Measurements from ENCODE around the gene MEIS1. TPM values are rescaled to one million over a fixed set of nuclear protein-coding genes. Genes with fewer than 3 reads are reported as not detected.

The MEIS1 gene
- total and polyA plus RNA-seq, 2 of the 8 experiments (the other 6 are each of a cell fraction or from before 2014, with no cell fraction given), result 0.17 to 1.2 TPM

GRCh38 chr2:66576561-66577320 lies 141.8 kb downstream of the MEIS1 start:
- CTCF ChIA-PET (ENCODE audit: partially characterized antibody), result interaction anchor here (0.5 to 14.4 kb wide), 9 partner anchors 11 to 1069 kb away, joined by 3 to 161 read pairs (median 3); partner anchors contain the start of gene MEIS1
- peaks cover 6 to 37% (median 13%) of the 10 kb centered on the region in 4 experiments for H3K4me1 ChIP-seq (replicated peaks in 1 of 4; ENCODE audit: control insufficient read depth in 3 of 4, insufficient read depth in 4 of 4, low read length in 3 of 4)
- no peak overlapping the region for H3K9ac ChIP-seq (replicated peaks in 1 of 4; ENCODE audit: extremely low read depth in 1 of 4, low read depth in 3 of 4, low read length in 3 of 4)
- no peak overlapping the region for H3K56ac ChIP-seq (replicated peaks; ENCODE audit: insufficient read length, low read depth, low read length)
- H3K9me3 ChIP-seq (ENCODE audit: insufficient read depth in 2 of 2, low read depth in 1 of 2, low read length in 1 of 2), result no peaks in the 10 kb centered on the region
- DNase-seq (ENCODE audit: low read depth in 1 of 2, low spot score in 2 of 2) (peak in 1 of 2 experiments; percentile 75), FAIRE-seq (peak; percentile 60)
- H2BK15ac ChIP-seq (ENCODE audit: low read length), result no peak overlapping the region
- peak overlapping the region; percentile 77 to 99 for H3K4me2 ChIP-seq (ENCODE audit: insufficient read depth in 1 of 2, low read depth in 2 of 2, low read length in 2 of 2)
- peaks cover 26% of the 10 kb centered on the region for H3K23me2 ChIP-seq (ENCODE audit: low read depth, low read length)
- peaks cover 45 to 64% (median 54%) of the 10 kb centered on the region in 4 experiments for H3K27me3 ChIP-seq (replicated peaks in 1 of 4; ENCODE audit: control insufficient read depth in 3 of 4, extremely low read depth in 1 of 4, insufficient read depth in 3 of 4, low read length in 3 of 4)
- H4K8ac ChIP-seq (ENCODE audit: extremely low read depth, insufficient read depth, low read length), result no peak overlapping the region
- H3K79me1 ChIP-seq (ENCODE audit: low read depth, low read length), result no peaks in the 10 kb centered on the region
- H4K91ac ChIP-seq (replicated peaks; ENCODE audit: insufficient read length, low read length), result no peak overlapping the region
- H3K36me3 ChIP-seq (ENCODE audit: control insufficient read depth in 2 of 4, insufficient read depth in 4 of 4, low read length in 3 of 4), result no peaks in the 10 kb centered on the region
- H3K79me2 ChIP-seq (ENCODE audit: control insufficient read depth in 1 of 2, insufficient read depth in 2 of 2, low read length in 2 of 2), result no peaks in the 10 kb centered on the region
- H3K18ac ChIP-seq (ENCODE audit: extremely low read depth, low read length), result peak overlapping the region; percentile 38
- H2BK12ac ChIP-seq (ENCODE audit: low read depth, low read length), result no peak overlapping the region
- H3K4ac ChIP-seq (replicated peaks; ENCODE audit: insufficient read length, low read depth, low read length), result no peak overlapping the region
- no peak overlapping the region for H2AFZ ChIP-seq (ENCODE audit: low read length)
- no peak overlapping the region for H2BK5ac ChIP-seq (ENCODE audit: low read depth, low read length)
- no peak overlapping the region for H2BK20ac ChIP-seq (ENCODE audit: low read length)
- peaks cover 0 to 6% of the 10 kb centered on the region in 2 experiments for H4K20me1 ChIP-seq (replicated peaks in 1 of 2; ENCODE audit: control insufficient read depth in 1 of 2, insufficient read depth in 2 of 2, low read length in 2 of 2)
- H3K27ac ChIP-seq (ENCODE audit: low read depth, low read length), result no peak overlapping the region
- H3K23ac ChIP-seq (ENCODE audit: insufficient read length), result no peak overlapping the region
- no peak overlapping the region for H2AK5ac ChIP-seq (ENCODE audit: low read depth, low read length)
- H3K4me3 ChIP-seq (ENCODE audit: extremely low read depth in 1 of 4, insufficient read depth in 2 of 4, low read depth in 3 of 4, low read length in 4 of 4), result peak overlapping the region; percentile 40 to 65 (median 48); a peak in 7 of 8 replicates
- 3% methylated on average over 37 of the region's 37 CpGs; no CpG with 5 or more reads in 1 of the 2 experiments for WGBS, 2 experiments (ENCODE audit: extremely low coverage in 1 of 2, insufficient coverage in 1 of 2, insufficient read length in 1 of 2, insufficient replicate concordance in 2 of 2, low coverage in 1 of 2, low lambda C conversion rate in 2 of 2, missing lambda C conversion rate in 1 of 2)
- H3K14ac ChIP-seq (ENCODE audit: insufficient read length), result no peak overlapping the region
- no peak overlapping the region for H4K5ac ChIP-seq (ENCODE audit: insufficient read length, low read depth, low read length)
- no peak overlapping the region for H2BK120ac ChIP-seq (replicated peaks; ENCODE audit: low read depth, low read length)
- POLR2A ChIA-PET (ENCODE audit: partially characterized antibody), result interaction anchor here (1.0 to 3.0 kb wide), 7 partner anchors 132 to 738 kb away, joined by 3 to 10 read pairs (median 4); partner anchors contain the start of gene MEIS1
- TF ChIP-seq CBX8 (IDR thresholded peaks at IDR 0.05; ENCODE audit: borderline replicate concordance, low read depth, low read length) (no peak), TAF1 (IDR thresholded peaks at IDR 0.05; ENCODE audit: low read depth, low read length) (no peak), CHD1 (IDR thresholded peaks at IDR 0.05; ENCODE audit: low read depth, low read length) (no peak), HDAC6 (IDR thresholded peaks at IDR 0.05; ENCODE audit: low read depth, low read length) (no peak), SP4 (IDR thresholded peaks at IDR 0.05; ENCODE audit: low read length) (no peak), CEBPB (IDR thresholded peaks at IDR 0.05; ENCODE audit: low read depth, low read length) (peak; percentile 96), CHD2 (IDR thresholded peaks at IDR 0.05; ENCODE audit: low read length) (no peak), EGR1 (IDR thresholded peaks at IDR 0.05; ENCODE audit: borderline replicate concordance, low read depth, low read length) (0 out of 2 replicates have a peak, but pooled peaks have one; percentile 24), HDAC2 (IDR thresholded peaks at IDR 0.05; ENCODE audit: borderline replicate concordance in 1 of 2, low read depth in 2 of 2, low read length in 2 of 2) (no peak), CREB1 (IDR thresholded peaks at IDR 0.05) (no peak), KDM4A (IDR thresholded peaks at IDR 0.05; ENCODE audit: low read depth, low read length, severe bottlenecking) (peak; percentile 27), BRCA1 (IDR thresholded peaks at IDR 0.05; ENCODE audit: low read depth, low read length) (no peak), CTBP2 (IDR thresholded peaks at IDR 0.05; ENCODE audit: borderline replicate concordance, insufficient read depth, insufficient read length, low read length) (no peak)

Measured in H1 (cell line).